Prostate gland (tissue), 2 donors: ENCODE measurements around the gene ACP6.

Experiments used
- POLR2AphosphoS5 ChIP-seq: sonication (generic); formaldehyde crosslinking; IDR thresholded peaks from one replicate; pipeline ENCODE4 v1.6.1; 2017; ENCODE audit warnings: antibody characterized with exemption
- TF ChIP-seq, protein P1 (sequence below), 4 experiments: fragments of 200-600 bp in 2 of 4; fragments of 450-650 bp in 2 of 4; sonication (generic) in 2 of 4; IDR thresholded peaks; 1 replicate in 3 of 4; 2 replicates in 1 of 4; pipeline ENCODE4 v1.5.1; 2016 to 2019; ENCODE audit warnings: antibody characterized with exemption in 4 of 4, mild to moderate bottlenecking in 2 of 4, moderate library complexity in 2 of 4

DNA sequence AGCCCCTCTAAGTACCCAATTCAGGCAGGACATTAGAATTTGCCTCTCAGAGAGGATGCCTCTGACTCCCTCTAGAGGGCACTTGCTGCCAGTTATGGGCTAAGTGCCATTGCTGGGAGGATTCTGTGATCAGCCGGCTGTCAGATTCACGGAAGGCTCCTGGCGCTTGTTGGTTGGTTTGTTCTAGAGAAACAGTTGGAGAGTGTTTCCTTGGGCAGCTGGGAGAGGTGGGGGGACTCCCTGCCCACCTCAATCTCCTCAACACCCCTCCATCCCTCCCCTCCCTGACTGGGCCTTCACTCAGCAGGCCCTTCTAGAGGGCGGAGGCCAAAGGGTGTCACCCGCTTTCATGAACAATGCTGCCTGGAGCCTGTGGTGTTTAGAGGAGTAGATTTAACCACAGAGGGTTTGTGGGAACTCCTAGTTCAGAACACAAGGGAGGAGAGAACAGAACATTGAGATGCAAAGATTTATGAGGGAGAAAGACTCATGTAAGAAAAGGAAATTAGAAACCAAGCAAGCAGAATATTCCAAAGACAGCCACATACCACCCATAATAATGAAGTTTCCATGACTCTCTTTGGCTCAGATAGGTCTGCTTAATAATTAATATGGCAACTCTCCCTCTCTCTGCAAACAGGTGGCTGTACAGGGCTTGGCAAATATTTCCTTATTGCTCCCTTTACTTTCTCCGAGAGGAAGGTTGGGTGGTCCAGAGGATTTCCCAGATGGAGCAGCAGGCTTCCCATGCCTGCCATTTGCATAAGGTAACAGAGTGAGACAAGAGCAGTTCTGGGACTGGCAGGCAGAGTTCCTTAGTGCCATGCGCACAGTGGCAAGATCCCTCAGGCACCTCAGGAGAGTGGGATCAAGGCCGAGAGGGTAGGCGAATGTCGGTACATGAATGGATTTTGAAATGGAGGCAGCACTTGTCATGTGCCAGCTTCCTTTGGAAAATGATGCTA lies 30.0 kb upstream of the ACP6 start:
- TF ChIP-seq, protein P1, sequence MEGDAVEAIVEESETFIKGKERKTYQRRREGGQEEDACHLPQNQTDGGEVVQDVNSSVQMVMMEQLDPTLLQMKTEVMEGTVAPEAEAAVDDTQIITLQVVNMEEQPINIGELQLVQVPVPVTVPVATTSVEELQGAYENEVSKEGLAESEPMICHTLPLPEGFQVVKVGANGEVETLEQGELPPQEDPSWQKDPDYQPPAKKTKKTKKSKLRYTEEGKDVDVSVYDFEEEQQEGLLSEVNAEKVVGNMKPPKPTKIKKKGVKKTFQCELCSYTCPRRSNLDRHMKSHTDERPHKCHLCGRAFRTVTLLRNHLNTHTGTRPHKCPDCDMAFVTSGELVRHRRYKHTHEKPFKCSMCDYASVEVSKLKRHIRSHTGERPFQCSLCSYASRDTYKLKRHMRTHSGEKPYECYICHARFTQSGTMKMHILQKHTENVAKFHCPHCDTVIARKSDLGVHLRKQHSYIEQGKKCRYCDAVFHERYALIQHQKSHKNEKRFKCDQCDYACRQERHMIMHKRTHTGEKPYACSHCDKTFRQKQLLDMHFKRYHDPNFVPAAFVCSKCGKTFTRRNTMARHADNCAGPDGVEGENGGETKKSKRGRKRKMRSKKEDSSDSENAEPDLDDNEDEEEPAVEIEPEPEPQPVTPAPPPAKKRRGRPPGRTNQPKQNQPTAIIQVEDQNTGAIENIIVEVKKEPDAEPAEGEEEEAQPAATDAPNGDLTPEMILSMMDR (IDR thresholded peaks at IDR 0.05) = peak; percentile 52 to 70 (median 61)
- peak; percentile 33 for TF ChIP-seq POLR2AphosphoS5
